Spleen (tissue), 11 donors: ENCODE data around the gene BPGM. TPM values are rescaled to one million over a fixed set of nuclear protein-coding genes. Genes with fewer than 3 reads are reported as not detected.

Experiments
- DNase-seq: peaks from one replicate; pipeline ENCODE4 v3.0.0-alpha.2; 2020
- H3K27ac ChIP-seq, 8 donors: fragments of 200-600 bp; sonication (generic) in 7 of 8; 1 replicate in 4 of 8; 2 replicates in 4 of 8; pipeline versions ENCODE4 v1.5.0 to v1.8.0; 2016 to 2021; ENCODE audit warnings: inconsistent platforms in 4 of 8, mild to moderate bottlenecking in 4 of 8, moderate library complexity in 1 of 8
- H3K27me3 ChIP-seq, 7 donors: fragments of 200-600 bp; sonication (generic) in 6 of 7; replicated peaks in 1 of 7; 1 replicate in 4 of 7; 2 replicates in 3 of 7; pipeline versions ENCODE4 v1.5.0 to v1.8.0; 2016 to 2021; ENCODE audit warnings: inconsistent platforms in 3 of 7, mild to moderate bottlenecking in 1 of 7
- H3K36me3 ChIP-seq, 6 donors: fragments of 200-600 bp; sonication (generic) in 5 of 6; 1 replicate in 4 of 6; 2 replicates in 2 of 6; pipeline versions ENCODE4 v1.5.0 to v1.8.0; 2016 to 2021; ENCODE audit warnings: inconsistent platforms in 2 of 6
- H3K4me1 ChIP-seq, 6 donors: fragments of 200-600 bp; sonication (generic) in 5 of 6; 1 replicate in 3 of 6; 2 replicates in 3 of 6; pipeline versions ENCODE4 v1.5.0 to v1.8.0; 2016 to 2021; ENCODE audit warnings: inconsistent platforms in 3 of 6
- H3K4me3 ChIP-seq, 8 donors: fragments of 200-600 bp; sonication (generic) in 7 of 8; 1 replicate in 4 of 8; 2 replicates in 4 of 8; pipeline versions ENCODE4 v1.5.0 to v1.8.0; 2016 to 2021; ENCODE audit warnings: inconsistent platforms in 4 of 8, mild to moderate bottlenecking in 4 of 8, moderate library complexity in 2 of 8
- H3K9me3 ChIP-seq, 8 donors: fragments of 200-600 bp; sonication (generic) in 7 of 8; 1 replicate in 4 of 8; 2 replicates in 4 of 8; pipeline versions ENCODE4 v1.5.0 to v1.8.0; 2016 to 2021; ENCODE audit warnings: inconsistent platforms in 4 of 8
- CTCF ChIP-seq, 11 experiments: fragments of 200-600 bp in 7 of 11; fragments of 450-650 bp in 4 of 11; sonication (generic) in 4 of 11; IDR thresholded peaks in 8 of 11; conservative IDR thresholded peaks in 3 of 11; 1 replicate in 7 of 11; 2 replicates in 4 of 11; pipeline versions ENCODE4 v1.4.0 to v1.8.0; 2016 to 2021; ENCODE audit warnings: antibody characterized with exemption in 11 of 11, inconsistent platforms in 4 of 11, mild to moderate bottlenecking in 1 of 11
- POLR2A ChIP-seq, 3 donors: fragments of 450-650 bp; IDR thresholded peaks; one replicate each; pipeline ENCODE4 v1.5.1; 2017; ENCODE audit warnings: antibody characterized with exemption in 3 of 3, mild to moderate bottlenecking in 1 of 3
- POLR2AphosphoS5 ChIP-seq, 3 donors: sonication (generic); formaldehyde crosslinking; IDR thresholded peaks; one replicate each; pipeline ENCODE4 v1.5.1; 2017; ENCODE audit warnings: antibody characterized with exemption in 3 of 3
- WGBS, 5 donors: extraction: QIAGEN DNeasy Blood & Tissue Kit in 3 of 5; methylation state at CpG; one replicate each; pipeline versions ENCODE4 v1.1.5 to v1.1.7; 2013 to 2018; 5-methylcytosine and 5-hydroxymethylcytosine counted together
- intact Hi-C: fragments of 100-400 bp; cut with DNase I; formaldehyde crosslinking; loops from one replicate; pipeline ENCODE4 v1.15.0; 2023; ENCODE audit warnings: low total_unique reads
- polyA plus RNA-seq, 3 donors: library from polyadenylated mRNA; stranded (reverse); fragments of 200-250 nt; gene quantifications; one replicate each; pipeline ENCODE4 v1.2.1, GENCODE V29; 2013
- total RNA-seq, 7 donors: library from RNA; depleted of rRNA in 3 of 7; stranded (reverse); fragments of >200 nt in 3 of 7; fragmentation: NEBNext Ultra II Directional in 4 of 7; extraction: Animal tissue kit (Norgen Biotek cat#: 25700) in 4 of 7; gene quantifications; one replicate each; pipeline versions ENCODE4 v1.1.0 to v1.2.1, GENCODE V29; 2016 to 2021
- donor health status: healthy with polysubstance abuse.
- donor health status: DM: no; HTN: no; CAD: no; lungs with moderate emphysema.
- donor health status: DM: no; HTN: no; CAD: no.
- donor health status: Bipolar disorder and iron deficiency.
- donor health status: healthy.
- donor health status: DM: no; HTN: no; CAD: no.
- donor health status: DM: yes; HTN: yes; CAD: no.

Gene BPGM
- total and polyA plus RNA-seq, 10 donors, result 10.6 to 64.4 (median 14.4) TPM

- Histone ChIP-seq H3K27me3 (peaks cover 0 to 1% (median 0%) of the 10 kb centered on the region in 7 donors), H3K4me1 (peaks cover 0 to 5% (median 0%) of the 10 kb centered on the region in 6 donors), H3K9me3 (no peaks in the 10 kb centered on the region), H3K36me3 (no peaks in the 10 kb centered on the region), H3K27ac (no peak overlapping the region), H3K4me3 (no peak overlapping the region)
- WGBS, 5 donors, result 87 to 93% (median 90%) methylated on average over 3 of the region's 3 CpGs
- no peak for TF ChIP-seq POLR2AphosphoS5 (IDR thresholded peaks at IDR 0.05)
- TF ChIP-seq CTCF (IDR thresholded peaks at IDR 0.05 in 8 of 11, conservative IDR thresholded peaks at IDR 0.05 in 3 of 11), result no peak
- TF ChIP-seq POLR2A (IDR thresholded peaks at IDR 0.05), result no peak
- intact Hi-C loops, result no loop called here
- DNase-seq, result no peak
These were observed 50.7 kb downstream of the BPGM start for GRCh38 chr7:134697205-134697886.

GRCh38 chr7:134698481-134698880, 51.8 kb downstream of the BPGM start:
- WGBS, 5 donors, result 92 to 97% (median 95%) methylated on average over 1 of the region's 1 CpG
- peaks cover 0 to 5% (median 0%) of the 10 kb centered on the region in 6 donors for H3K4me1 ChIP-seq
- no peak for DNase-seq
- no peak for TF ChIP-seq POLR2A (IDR thresholded peaks at IDR 0.05)
- no peak for TF ChIP-seq CTCF (IDR thresholded peaks at IDR 0.05 in 8 of 11, conservative IDR thresholded peaks at IDR 0.05 in 3 of 11)
- no peak for TF ChIP-seq POLR2AphosphoS5 (IDR thresholded peaks at IDR 0.05)
- no peak overlapping the region for H3K27ac ChIP-seq
- no peaks in the 10 kb centered on the region for H3K36me3 ChIP-seq
- intact Hi-C loops, result no loop called here
- no peaks in the 10 kb centered on the region for H3K9me3 ChIP-seq
- H3K27me3 ChIP-seq, result no peaks in the 10 kb centered on the region
- no peak overlapping the region for H3K4me3 ChIP-seq

- 76 to 93% (median 89%) methylated on average over 8 of the region's 8 CpGs for WGBS, 5 donors
- no peaks in the 10 kb centered on the region for H3K27me3 ChIP-seq
- no peaks in the 10 kb centered on the region for H3K9me3 ChIP-seq
- no peak for DNase-seq
- H3K36me3 ChIP-seq, result no peaks in the 10 kb centered on the region
- no peak overlapping the region for H3K4me3 ChIP-seq
- H3K4me1 ChIP-seq, result peaks cover 0 to 5% (median 0%) of the 10 kb centered on the region in 6 donors
- intact Hi-C loops, result no loop called here
- TF ChIP-seq POLR2AphosphoS5 (IDR thresholded peaks at IDR 0.05) (no peak), POLR2A (IDR thresholded peaks at IDR 0.05) (no peak)
- peak overlapping the region in 5 of 8 donors; percentile 2 to 17 (median 7) for H3K27ac ChIP-seq
These were observed 52.6 kb downstream of the BPGM start for GRCh38 chr7:134699021-134699818.

GRCh38 chr7:134699899-134700298, 53.2 kb downstream of the BPGM start:
- TF ChIP-seq CTCF (IDR thresholded peaks at IDR 0.05 in 8 of 11, conservative IDR thresholded peaks at IDR 0.05 in 3 of 11) (no peak), POLR2AphosphoS5 (IDR thresholded peaks at IDR 0.05) (no peak), POLR2A (IDR thresholded peaks at IDR 0.05) (no peak)
- Histone ChIP-seq H3K9me3 (no peaks in the 10 kb centered on the region), H3K27me3 (no peaks in the 10 kb centered on the region), H3K27ac (peak overlapping the region in 6 of 8 donors; percentile 2 to 23 (median 11)), H3K36me3 (no peaks in the 10 kb centered on the region), H3K4me1 (peaks cover 0 to 5% (median 0%) of the 10 kb centered on the region in 6 donors), H3K4me3 (no peak overlapping the region)
- intact Hi-C loops, result no loop called here
- 77 to 91% (median 90%) methylated on average over 2 of the region's 2 CpGs for WGBS, 5 donors
- no peak for DNase-seq
